Rectal smooth muscle tissue (tissue), 1 donor: Measurements from ENCODE around the gene HOXD13.
A peak's percentile ranks its signal among the peaks of the same experiment; 100 is the strongest.

Experiments
- H3K27ac ChIP-seq: one replicate; pipeline ENCODE4 v1.7.0; 2013; ENCODE audit warnings: low read depth, low read length, inconsistent platforms
- H3K27me3 ChIP-seq: one replicate; pipeline ENCODE4 v1.7.0; 2013; ENCODE audit warnings: low read length; ENCODE audit not compliant: control insufficient read depth, insufficient read depth
- H3K36me3 ChIP-seq: one replicate; pipeline ENCODE4 v1.7.0; 2013; ENCODE audit warnings: low read length; ENCODE audit not compliant: control insufficient read depth, insufficient read depth
- H3K4me1 ChIP-seq: one replicate; pipeline ENCODE4 v1.7.0; 2013; ENCODE audit warnings: low read length; ENCODE audit not compliant: control insufficient read depth, insufficient read depth
- H3K4me3 ChIP-seq: one replicate; pipeline ENCODE4 v1.7.0; 2013; ENCODE audit warnings: low read length
- H3K9ac ChIP-seq: one replicate; pipeline ENCODE4 v1.7.0; 2013; ENCODE audit warnings: low read length

HOXD13 gene

GRCh38 chr2:176132205-176133171 is 40.0 kb downstream of the HOXD13 start:
- peak overlapping the region; percentile 58 for H3K4me3 ChIP-seq

DNA sequence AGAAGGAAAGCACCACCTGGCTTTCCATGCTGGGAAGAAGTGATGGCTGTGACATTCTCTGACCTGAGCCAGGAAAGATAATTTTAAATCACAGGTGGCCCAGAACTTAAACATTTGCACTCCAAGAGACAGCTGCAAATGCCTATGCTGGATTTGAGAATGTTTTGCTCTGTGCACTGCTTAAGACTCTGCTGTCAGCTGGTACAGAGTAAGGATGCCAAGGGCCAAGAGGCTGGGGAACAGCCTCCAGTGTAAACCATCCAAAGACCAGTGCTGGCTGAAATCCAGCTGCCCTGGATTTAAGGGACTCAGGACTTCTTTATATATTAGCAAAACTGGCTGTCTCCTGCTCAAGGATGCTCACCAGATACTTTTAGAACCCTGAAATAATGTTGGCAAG is 40.9 kb downstream of the HOXD13 start:
- Histone ChIP-seq H3K9ac (no peak overlapping the region), H3K36me3 (no peaks in the 10 kb centered on the region), H3K4me1 (peaks cover 6% of the 10 kb centered on the region), H3K4me3 (no peak overlapping the region), H3K27me3 (peaks cover 9% of the 10 kb centered on the region), H3K27ac (no peak overlapping the region)

More at GRCh38 chr2:176132205-176133171, 40.0 kb downstream of the HOXD13 start:
- Histone ChIP-seq H3K36me3 (no peaks in the 10 kb centered on the region), H3K27ac (peak overlapping the region; percentile 29), H3K9ac (no peak overlapping the region), H3K4me1 (peaks cover 6% of the 10 kb centered on the region), H3K27me3 (peaks cover 9% of the 10 kb centered on the region)

DNA sequence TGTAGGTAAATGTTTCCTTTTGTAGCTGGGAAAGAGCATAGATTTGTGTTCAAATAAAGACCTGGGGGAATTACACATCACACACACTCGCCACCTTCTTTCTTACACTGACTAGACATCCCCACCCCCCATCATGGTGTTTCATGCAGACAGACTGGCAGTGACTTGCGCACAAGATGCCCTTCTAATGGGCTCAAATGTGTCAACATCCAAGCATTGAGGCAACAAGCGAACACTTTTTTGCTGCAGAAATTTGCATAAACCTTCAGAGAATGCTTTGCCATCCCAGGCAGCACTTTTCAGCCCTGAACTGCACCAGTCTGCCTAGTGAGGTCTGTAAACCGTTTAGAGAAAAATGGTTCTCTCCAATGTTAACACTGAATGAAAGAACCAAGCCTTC is 41.5 kb downstream of the HOXD13 start:
- Histone ChIP-seq H3K36me3 (no peaks in the 10 kb centered on the region), H3K4me1 (peaks cover 6% of the 10 kb centered on the region), H3K27ac (no peak overlapping the region), H3K4me3 (no peak overlapping the region), H3K9ac (no peak overlapping the region), H3K27me3 (peaks cover 4% of the 10 kb centered on the region)

DNA sequence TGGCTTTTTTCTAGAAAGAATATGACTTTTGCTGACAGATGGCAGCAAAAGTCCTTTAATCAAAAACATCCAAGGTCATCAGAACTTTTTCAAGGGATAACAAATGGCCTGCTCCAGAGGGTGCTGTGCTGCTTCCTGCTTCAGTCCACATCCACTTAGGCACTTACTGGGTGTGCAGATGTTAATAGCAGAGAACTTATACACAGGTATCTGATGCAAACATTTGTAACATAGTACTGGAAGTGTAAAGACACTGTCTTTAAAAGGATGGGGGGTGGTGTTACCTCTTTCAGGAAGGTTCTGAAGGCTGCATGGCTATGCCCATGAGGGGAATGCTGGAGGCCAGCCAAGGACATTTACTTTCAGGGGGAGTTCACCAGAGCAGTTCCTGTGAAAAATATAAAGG is 42.5 kb downstream of the HOXD13 start:
- H3K27me3 ChIP-seq = peaks cover 4% of the 10 kb centered on the region
- H3K9ac ChIP-seq = no peak overlapping the region
- H3K27ac ChIP-seq = peak overlapping the region; percentile 86
- H3K4me1 ChIP-seq = peaks cover 6% of the 10 kb centered on the region
- H3K36me3 ChIP-seq = no peaks in the 10 kb centered on the region
- no peak overlapping the region for H3K4me3 ChIP-seq

DNA sequence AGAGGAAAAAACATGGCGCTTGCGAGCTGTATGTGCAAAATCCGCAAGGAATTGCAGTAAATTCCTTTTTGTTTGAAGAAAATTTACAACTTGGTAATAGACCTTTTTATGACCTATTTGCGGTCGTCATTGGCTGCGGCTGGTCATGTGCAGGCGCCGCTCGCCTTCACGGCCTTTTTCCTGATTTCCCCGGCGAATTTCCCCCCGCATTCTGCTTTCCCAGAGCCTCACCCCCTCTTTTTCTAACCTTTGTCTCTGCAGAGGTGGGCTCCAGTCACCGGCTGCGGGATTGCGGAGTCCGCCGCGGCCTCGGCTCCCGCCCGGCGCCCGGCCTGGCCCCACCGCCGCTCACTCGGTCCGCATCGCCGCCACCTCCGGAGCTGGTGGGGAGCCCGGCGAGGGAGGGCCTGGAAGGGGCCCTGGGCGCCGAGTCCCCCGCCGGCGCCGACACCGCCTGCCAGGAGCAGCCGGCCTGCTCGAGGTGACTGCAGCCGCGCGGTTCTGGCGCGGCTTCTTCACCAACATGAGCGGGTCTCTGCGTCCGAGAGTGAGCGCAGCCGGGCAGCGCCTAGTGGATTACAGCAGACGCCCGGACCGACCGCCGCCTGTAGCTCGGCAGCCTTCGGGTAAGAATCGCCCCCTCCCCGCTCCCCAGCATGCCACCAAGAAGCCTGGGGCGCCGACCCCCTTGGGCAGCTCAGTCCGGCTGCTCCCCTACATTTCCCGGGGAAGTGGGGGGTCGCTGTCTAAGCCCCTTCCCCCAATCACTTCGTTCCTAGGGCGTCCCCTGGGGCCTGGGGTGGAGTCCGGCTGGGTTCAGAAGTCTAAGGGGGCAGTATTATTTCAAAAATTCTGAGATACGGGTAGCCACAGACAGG is 44.1 kb downstream of the HOXD13 start:
- H3K27me3 ChIP-seq = peaks cover 4% of the 10 kb centered on the region
- peak overlapping the region; percentile 78 for H3K9ac ChIP-seq
- H3K27ac ChIP-seq = peak overlapping the region; percentile 86
- no peaks in the 10 kb centered on the region for H3K36me3 ChIP-seq
- H3K4me1 ChIP-seq = peaks cover 2% of the 10 kb centered on the region
- peak overlapping the region; percentile 76 for H3K4me3 ChIP-seq

DNA sequence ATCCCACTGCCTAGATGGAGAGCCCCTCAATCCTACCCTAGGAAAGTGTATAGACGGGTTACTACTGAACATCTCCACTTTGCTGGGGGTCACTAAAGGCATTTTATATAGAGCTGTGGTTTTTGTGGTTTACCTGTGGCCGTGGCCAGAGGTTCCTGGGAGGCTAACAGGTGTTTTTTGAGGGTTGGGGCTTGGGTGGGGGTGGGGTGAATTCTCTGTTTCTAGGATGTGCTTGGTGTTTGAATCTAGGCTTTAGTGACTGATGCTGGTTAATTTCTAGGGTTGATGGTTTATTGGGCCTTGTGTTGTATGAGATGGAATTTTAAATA is 44.7 kb downstream of the HOXD13 start:
- Histone ChIP-seq H3K4me1 (peaks cover 2% of the 10 kb centered on the region), H3K4me3 (peak overlapping the region; percentile 76), H3K27ac (peak overlapping the region; percentile 86), H3K9ac (peak overlapping the region; percentile 78), H3K36me3 (no peaks in the 10 kb centered on the region), H3K27me3 (peaks cover 4% of the 10 kb centered on the region)

DNA sequence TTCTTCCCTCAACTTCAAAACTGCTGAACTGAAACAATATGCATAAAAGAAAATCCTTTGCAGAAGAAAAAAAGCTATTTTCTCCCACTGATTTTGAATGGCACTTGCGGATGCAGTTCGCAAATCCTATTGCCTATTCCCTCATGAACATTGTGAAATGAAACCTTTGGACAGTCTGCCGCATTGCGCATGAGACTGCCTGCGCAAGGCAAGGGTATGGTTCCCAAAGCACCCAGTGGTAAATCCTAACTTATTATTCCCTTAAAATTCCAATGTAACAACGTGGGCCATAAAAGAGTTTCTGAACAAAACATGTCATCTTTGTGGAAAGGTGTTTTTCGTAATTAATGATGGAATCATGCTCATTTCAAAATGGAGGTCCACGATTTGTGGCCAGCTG is 45.4 kb downstream of the HOXD13 start:
- Histone ChIP-seq H3K27ac (no peak overlapping the region), H3K4me3 (peak overlapping the region; percentile 0), H3K36me3 (no peaks in the 10 kb centered on the region), H3K27me3 (peaks cover 4% of the 10 kb centered on the region), H3K9ac (no peak overlapping the region), H3K4me1 (peaks cover 2% of the 10 kb centered on the region)

GRCh38 chr2:176138526-176138922 is 46.0 kb downstream of the HOXD13 start:
- peak overlapping the region; percentile 26 for H3K27ac ChIP-seq
- peaks cover 4% of the 10 kb centered on the region for H3K27me3 ChIP-seq
- no peaks in the 10 kb centered on the region for H3K36me3 ChIP-seq
- H3K9ac ChIP-seq = no peak overlapping the region
- no peaks in the 10 kb centered on the region for H3K4me1 ChIP-seq
- no peak overlapping the region for H3K4me3 ChIP-seq

GRCh38 chr2:176138923-176139660 is 46.6 kb downstream of the HOXD13 start:
- Histone ChIP-seq H3K36me3 (no peaks in the 10 kb centered on the region), H3K4me3 (no peak overlapping the region), H3K9ac (no peak overlapping the region), H3K27ac (no peak overlapping the region), H3K27me3 (peaks cover 4% of the 10 kb centered on the region), H3K4me1 (no peaks in the 10 kb centered on the region)

DNA sequence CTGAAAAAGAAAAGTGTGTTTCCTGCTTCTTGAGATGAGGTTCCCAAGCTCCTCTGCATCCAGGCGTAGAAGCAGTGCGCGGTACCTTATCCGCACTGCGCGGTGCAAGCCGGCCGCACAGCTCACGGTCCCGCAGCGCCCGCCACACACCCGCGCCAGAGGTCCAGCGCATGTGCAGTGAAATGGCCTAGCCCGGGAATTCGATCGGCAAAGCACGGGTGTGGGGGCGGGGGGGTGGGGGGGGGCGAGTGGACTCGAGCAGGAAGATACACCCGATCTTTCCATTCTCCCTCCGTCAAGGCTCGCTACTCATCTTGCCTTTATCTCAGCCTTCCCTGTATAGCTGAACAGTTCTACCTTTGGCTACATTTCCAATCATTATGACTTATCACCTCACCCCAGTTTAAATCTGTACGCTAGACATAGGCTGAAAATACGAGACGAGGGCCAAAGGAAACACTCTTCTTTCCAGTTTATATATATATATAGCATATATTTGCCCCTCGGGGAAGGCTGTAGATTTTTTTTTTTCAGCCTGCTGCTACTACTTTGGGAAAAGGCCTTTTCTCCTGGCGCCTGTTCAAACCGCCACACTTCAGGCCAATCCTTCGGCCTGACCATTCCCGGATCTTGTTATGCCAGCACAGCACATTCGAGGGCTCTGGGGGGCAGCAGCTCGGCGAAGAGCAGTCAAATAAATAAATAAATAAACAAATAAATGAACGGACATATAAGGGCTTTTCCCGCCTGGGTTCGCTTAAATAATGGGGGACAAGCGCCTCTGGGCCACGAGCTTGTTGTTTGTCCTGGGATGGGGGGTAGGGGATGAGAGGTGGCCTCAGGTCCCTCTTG is 47.4 kb downstream of the HOXD13 start:
- Histone ChIP-seq H3K4me1 (no peaks in the 10 kb centered on the region), H3K36me3 (no peaks in the 10 kb centered on the region), H3K4me3 (peak overlapping the region; percentile 83), H3K9ac (no peak overlapping the region), H3K27me3 (peaks cover 4% of the 10 kb centered on the region), H3K27ac (no peak overlapping the region)

DNA sequence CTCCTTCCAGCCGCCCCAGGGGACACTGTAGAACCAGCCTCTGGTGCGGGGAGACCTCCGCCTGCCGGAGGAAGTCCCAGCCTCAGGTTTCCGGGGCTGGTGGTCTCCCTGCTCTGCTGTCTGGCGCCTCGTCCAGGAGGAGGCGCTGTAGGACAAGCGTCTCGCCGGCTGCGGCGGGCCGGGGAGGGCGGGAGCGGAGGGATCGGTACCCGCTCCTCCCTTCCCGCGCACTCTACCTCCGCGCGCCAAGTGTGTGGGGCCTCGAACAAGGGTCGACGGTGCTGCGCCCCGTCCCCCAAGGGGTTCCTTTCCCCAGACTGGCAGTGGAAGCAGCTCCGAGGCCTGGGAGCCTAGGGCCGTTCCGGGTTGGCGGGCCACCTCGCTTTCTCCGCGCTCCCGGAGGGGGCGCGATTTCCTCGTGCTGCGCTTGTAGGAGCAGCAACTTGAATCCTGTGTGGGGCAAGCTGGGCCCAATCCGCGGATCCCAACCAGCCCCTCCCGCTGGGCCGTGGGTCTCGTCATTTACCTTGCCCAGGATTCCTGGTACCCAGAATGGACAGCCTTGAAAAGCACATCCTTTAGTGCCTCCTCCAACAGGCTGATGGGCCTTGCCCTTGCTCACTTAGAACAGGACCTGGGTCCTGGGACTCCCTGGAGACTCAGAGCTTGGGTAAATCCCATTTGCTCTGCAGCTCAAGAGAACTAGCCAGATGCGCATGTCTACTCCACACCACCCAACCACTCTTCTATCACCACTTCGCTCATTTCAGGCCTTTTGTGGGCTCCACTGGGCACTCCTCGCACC is 48.2 kb downstream of the HOXD13 start:
- Histone ChIP-seq H3K27me3 (peaks cover 4% of the 10 kb centered on the region), H3K27ac (no peak overlapping the region), H3K4me1 (no peaks in the 10 kb centered on the region), H3K9ac (no peak overlapping the region), H3K4me3 (peak overlapping the region; percentile 83), H3K36me3 (no peaks in the 10 kb centered on the region)
